ENCODE measurements around the gene ADIPOR2.

Gene ADIPOR2

DNA sequence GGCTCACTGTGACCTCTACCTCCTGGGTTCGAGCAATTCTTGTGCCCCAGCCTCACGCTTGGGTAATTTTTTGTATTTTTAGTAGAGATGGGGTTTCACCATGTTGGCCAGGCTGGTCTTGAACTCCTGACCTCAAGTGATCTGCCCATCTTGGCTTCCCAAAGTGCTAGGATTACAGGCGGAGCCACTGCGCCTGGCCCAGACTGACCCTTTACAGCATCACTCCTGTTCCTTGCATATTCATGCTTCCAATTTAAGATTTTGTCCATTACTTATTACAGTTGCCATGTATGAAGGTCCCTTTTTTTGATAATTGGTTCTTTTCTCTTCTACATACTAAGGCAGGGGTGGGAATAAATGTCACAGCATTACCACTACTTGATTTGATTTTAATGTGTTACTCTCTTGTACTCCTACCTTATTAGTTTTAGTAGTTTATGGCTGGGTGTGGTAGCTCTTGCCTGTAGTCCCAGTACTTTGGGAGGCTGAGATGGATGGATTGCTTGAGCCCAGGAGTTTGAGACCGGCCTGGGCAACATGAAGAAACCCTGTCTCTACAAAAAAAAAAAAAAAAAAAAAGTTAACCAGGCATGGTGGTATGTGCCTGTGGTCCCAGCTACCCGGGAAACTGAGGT, 46.9 kb downstream of the ADIPOR2 start:
- DNase-seq, result no peak

DNA sequence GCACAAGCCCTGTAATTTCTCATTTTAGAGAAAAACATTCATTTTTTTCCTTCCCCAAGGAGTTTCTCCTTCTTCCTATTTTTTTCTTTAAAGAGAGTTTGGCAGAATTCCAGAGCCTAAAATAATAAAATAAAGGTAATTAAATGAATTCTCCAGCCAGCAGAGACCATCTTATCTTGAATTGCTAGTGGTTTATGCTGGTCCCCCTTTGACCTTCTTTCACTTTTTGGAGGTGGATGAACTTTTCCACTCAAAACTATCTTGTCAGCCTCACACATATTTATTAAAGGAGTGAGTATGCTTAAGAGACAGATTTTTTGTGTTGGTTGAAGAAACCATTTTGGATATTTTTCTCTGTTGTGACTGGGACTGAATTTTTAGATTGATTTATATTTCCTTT, 47.6 kb downstream of the ADIPOR2 start:
- DNase-seq, result no peak

DNA sequence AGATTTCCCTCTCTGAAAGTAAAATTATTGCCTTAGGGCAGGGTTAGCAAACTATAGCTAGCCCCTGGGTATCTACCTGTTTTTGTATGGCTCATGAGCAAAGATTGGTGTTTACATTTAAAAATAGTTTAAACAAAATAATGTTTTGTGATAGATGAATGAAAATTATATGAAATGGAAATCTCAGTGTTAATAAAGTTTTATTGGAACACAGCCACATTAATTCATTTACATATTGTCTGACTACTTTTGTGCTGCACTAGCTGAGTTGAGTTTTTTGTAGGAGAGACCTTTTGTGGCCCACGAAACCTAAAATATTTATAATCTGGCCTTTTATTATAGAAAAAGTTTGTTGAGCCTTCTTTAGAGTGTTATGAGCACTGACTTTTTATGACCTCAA, 48.5 kb downstream of the ADIPOR2 start:
- DNase-seq, result no peak

DNA sequence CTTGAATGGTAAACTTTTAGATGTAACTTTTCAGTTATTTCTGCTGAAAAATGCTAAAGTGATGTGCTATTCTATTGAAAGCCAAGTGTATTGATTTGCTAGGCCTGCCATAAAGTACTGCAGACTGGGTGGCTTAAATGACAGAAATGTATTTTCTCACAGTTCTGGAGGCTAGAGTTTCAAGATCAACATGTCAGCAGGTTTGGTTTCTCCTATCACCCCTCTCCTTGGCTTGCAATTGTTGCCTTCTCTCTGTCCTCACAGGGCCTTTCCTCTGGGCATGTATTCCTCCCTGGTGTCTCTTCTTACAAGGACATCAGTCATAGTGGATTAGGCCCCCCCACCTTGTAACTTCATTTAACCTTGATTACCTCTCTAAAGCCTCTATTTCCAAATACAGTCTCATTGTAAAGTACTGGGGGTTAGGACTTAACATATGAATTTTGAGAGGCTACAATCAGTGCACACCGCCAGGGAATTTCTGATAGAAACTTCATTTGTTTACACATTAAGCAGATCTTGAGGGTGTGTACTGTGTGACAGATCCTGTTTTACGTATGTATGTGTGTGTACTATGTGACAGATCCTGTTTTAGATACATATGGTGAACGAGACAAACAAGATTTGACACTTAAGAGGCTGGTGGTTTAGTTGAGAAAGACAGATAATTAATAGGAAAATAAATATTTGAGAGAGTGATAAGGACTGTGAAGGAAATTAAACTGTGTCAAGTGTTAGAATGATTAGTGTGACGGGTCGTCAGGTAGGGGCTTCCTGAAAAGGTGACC, 49.5 kb downstream of the ADIPOR2 start:
- DNase-seq, result peak in 1 of 2 donors; percentile 18

DNA sequence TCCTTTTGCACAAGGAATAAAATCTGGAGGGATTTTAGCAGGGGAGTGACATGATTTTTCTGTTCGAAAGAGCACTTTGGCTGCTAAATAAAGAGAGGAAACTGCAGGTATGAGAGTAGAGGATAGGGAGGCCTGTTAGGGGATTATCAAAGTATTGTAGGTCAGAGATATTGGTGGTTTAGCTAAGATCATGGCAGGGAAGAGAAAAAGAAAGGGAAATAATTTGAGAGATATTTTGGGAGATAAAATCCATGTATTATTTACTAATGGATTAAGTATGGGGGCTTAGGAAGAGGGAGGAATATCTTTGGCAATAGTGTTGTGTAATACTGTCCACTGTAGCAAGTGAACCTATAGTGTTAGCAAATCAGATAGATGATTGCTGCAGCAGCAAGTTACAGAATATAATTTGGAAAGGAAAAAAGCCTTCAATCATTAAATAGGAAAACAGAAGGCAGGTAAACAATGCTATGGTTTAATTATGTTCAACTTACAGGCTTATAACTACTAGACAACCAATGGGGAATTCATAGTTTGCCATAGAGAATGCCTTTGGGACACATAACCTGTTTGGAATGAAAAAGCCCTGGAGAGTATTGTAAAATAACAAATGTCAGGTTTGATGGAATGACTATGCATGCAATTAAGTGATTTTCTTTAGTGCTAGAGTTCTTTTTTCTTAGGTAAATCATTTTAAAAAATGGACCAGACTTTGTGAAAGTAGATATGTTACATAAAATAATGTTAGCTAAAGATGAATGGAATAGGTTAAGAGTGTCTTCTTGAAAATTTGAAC, 50.5 kb downstream of the ADIPOR2 start:
- no peak for DNase-seq

DNA sequence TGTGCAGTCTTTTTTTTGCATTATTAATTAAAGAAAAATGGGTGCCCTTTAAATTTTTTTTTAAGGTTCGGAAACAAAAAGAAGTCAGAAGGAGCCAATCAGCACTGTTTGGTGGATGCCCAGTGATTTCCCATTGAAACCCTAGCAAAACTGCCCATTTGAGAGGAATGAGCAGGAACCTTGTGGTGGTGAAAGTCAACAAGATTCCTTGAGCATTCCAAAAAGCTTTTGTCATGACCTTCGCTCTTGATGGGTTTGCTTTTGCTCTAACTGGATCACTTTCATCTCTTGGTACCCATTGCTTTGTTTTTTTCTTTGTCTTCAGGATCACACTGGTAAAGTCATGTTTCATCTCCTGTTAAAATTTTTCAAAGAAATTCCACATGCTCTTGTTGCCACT, 54.1 kb downstream of the ADIPOR2 start:
- DNase-seq, result no peak

DNA sequence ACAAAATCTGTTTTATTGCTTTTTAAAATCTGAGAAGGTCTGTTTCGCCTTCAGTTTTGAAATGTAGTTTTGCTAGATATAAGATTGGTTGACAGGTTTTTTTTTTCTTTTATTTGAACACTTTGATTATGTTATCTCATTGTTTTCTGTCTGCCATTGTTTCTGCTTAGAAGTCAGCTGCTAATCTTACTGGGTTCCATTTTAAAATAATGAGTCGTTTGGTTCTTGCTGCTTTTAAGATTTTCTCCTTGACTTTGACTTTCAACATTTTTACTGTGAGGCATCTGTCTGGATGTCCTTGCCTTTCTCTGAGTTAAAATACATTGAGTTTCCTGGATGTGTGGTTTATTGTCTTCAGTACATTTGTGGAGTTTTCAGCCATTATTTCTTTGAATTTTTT, 56.7 kb downstream of the ADIPOR2 start:
- no peak for DNase-seq

DNA sequence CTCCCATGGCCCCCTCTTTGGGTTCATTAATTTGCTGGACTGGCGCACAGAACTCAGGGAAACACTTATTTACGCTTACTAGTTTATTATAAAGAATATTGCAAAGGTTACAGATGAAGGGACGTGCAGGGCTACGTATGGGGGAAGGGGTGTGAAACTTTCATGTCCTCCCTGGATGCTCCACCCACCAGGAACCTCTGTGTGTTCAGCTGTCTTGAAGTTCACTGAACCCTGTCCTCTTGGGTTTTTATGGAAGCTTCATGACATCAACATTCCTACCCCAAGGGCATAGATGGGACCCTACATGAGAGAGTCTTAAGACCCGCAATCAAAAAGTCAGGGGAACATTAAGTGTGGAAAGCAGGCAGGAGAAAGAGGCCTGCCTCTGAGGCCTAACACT, 58.1 kb downstream of the ADIPOR2 start:
- no peak for DNase-seq

DNA sequence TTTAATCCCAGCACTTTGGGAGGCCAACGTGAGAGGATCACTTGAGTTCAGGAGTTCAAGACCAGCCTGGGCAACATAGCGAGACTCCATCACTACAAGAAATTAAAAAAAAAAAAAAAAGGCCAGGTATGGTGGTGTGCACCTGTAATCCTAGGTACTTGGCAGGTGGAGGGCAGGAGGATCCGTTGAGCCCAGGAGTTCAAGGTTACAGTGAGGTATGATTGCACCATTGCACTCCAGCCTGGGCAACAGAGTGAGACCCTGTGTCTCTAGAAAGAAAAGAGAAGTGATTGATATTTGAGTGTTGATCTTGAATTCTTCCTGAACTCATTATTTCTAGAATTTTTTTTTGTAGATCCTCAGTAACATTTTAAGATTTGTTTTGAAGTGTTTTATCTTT, 59.4 kb downstream of the ADIPOR2 start:
- no peak for DNase-seq

DNA sequence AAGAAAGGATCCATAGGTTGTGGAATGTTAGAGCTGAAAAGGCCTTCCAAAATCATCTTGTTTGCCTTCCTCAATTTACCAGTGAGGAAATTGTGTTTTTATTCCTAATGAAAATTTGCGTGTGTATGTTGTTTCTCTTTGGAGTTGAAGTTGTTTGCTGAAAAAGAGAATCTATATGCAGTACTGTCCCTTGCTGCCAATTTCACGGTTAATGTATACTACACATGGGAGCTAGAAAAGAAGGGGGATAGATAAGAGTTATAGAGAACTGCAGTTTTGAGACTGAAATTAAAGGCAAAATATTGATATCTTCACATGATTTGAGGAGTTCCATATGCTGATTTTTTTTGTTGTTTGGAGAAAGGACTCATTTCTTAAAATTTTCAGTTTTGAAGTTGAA, 67.5 kb downstream of the ADIPOR2 start:
- DNase-seq, result no peak

DNA sequence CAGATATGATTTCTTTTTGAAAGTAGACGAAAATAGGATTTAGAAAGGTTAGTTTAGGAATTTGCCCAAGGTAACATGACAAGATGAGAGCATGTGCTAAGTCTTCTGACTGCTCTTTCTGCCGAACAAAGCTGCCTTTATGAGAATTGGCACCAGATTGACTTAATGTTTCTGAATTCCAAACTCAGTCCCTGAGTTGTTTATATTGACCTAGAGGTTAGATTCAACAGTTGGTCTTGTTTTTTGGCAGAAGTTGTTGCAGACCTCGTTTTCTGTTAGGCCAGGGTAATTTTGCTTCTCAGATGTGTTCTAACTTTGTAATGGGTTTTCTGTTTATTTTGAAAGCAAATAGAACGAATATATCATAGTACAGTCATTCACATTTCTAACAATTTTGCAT, 68.0 kb downstream of the ADIPOR2 start:
- no peak for DNase-seq

DNA sequence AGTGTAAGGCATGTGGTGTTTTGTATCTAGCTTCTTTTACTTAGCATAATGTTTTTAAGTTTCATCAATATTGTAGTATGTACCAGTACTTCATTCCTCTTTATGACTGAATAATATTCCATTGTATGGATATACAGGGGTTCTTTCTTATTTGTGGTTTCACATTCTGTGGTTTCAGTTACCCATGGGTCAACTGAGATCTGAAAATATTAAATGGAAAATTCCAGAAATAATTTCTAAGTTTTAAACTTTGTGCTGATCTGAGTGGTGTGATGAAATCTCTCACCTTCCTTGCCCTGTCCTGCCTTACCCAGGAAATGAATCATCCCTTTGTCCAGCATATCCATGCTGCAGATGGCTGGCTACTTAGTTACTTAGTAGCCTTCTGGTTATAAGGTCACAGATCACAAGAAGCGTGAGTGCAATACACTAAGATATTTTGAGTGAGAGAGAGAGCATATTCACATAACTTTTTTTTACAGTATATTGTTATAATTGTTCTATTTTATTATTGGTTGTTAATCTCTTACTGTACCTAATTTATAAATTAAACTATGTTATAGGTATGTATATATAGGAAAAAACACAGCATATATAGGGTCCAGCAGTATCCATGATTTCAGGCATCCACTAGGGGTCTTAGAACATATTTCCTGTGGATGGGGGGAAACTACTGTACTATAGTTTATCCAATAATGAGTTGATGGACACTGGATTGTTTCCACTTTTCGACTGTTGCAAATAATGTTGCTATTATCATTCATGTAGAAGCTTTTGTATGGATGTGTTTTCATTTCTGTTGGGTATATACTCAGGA, 69.9 kb downstream of the ADIPOR2 start:
- no peak for DNase-seq

DNA sequence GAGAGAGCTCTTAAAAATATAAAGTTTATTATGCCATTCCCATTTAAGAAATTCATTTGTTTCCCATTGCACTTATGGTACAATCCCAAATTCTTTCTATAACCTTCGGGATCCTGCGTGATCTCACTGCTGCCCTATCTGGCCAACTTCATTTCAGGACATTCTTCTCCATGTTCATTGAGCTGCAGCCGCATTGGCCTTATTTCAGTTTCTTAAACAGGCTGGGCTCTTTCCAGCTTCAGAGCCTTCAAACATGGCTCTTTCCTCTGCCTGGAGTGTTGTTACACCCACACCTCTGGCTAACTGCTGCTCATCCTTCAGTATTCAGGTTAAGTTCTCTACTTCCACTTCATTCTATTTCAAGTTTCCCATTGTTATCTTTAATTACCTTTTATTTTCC, 71.0 kb downstream of the ADIPOR2 start:
- no peak for DNase-seq

DNA sequence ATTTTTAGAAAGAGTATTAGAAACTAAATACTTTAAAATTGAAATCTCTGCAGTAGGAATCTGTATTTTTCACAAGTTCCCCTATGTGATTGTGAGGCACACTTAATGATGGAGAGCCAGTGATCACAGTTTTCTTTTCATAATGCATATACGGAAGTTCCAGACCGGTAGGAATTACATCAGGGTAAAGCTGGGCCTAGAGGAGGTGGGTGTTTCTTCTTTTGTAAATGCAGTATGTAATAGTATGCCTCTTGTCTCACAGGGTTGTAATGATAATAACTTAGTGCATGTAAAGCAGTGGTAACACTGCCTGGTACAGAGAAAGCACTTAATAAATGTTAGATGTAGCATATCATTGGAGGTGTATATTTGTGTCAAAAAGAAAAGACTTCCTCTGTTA, 72.3 kb downstream of the ADIPOR2 start:
- no peak for DNase-seq

DNA sequence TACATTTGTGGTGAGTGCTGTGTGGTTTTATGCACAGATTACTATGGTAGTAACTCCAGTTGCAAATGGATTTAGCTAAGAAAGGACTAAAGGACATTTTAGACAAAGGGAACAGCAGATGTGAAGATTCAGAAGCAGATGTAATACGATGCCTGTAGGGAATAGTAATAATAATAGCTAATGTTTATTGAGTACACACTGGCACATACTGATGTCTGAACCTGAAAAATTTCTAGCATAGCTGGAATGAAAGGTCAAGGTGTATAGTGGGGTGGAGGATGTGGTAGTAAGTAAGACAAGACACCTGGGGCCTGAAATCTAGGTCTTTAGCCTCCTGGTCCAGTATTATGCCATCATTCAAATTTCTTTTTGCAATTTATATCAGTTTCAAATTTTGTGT, 75.2 kb downstream of the ADIPOR2 start:
- DNase-seq, result no peak

DNA sequence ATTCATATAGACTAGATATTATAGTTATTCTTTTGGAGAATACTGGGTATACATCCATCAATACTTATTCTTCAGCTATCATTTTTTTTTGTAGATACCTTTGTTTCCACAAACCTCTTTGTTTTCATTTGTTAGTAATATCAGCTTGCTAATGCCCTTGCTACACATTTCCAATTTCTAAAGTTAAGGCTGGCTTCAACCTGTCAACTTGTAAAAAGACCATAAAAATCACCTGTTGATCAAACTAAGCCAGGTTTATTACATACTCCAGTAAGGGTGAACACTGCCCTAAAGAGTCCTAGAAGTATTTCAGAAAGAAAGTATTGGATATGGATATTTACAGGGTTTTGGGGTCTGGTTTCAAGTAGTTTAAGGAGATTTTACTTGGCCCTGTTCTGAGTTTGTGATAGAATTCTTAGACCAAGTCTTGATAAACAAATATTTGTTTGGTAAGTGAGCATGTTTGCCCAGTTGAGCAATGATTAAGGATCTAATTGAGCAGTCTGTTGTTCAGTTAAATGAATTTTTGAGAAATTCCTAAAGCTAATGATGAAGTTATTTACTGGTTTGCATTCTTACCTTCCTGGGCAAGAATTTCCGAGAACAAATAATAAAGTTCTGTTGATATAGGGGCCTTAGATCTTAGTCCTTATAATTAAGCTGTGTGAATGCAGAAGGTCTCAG, 76.7 kb downstream of the ADIPOR2 start:
- no peak for DNase-seq

DNA sequence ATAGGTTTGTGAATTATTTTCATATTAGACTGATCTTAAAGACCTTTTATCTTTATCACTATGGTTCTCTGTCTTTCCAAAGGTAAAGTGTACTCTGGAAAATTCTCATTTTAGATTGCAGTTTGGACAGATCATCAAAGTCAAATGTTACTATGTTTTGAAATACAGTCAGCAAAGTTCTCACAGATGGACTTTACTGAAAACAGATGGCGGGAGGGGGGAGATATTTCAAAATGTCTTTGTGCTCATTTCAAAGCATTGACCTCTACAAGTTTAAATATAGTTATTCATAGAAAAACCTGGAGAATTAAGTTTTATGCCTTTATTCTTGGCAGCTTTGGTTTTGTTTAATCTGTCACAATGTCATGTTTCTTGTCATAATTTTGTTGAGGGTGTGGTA, 77.7 kb downstream of the ADIPOR2 start:
- no peak for DNase-seq

DNA sequence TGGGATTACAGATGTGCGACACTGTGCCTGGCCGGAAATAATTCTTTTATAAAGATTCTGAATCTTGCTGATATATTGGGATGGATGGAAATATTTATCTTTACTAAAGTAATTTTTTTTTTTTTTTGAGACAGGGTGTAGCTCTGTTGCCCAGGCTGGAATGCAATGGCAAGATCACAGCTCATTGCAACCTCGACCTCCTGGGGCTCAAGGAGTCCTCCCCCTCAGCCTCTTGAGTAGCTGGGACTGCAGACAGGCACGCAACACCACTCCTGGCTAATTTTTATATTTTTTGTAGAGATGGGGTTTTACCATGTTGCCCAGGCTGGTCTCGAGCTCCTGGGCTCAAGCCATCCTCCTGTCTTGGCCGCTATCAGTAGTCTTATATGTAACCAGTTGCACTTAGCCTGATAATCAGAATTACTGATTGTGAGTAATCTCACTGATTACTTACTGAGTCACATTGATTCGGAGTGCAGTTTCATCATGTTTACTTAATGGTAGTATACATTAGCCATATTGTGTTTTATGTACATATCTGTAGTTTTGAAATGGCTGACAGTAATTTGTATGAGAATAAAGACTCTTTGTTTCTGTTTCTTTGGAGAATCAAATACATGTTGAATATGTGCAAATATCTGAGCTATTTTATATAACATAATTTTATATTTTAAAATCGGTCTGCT, 79.1 kb downstream of the ADIPOR2 start:
- no peak for DNase-seq

DNA sequence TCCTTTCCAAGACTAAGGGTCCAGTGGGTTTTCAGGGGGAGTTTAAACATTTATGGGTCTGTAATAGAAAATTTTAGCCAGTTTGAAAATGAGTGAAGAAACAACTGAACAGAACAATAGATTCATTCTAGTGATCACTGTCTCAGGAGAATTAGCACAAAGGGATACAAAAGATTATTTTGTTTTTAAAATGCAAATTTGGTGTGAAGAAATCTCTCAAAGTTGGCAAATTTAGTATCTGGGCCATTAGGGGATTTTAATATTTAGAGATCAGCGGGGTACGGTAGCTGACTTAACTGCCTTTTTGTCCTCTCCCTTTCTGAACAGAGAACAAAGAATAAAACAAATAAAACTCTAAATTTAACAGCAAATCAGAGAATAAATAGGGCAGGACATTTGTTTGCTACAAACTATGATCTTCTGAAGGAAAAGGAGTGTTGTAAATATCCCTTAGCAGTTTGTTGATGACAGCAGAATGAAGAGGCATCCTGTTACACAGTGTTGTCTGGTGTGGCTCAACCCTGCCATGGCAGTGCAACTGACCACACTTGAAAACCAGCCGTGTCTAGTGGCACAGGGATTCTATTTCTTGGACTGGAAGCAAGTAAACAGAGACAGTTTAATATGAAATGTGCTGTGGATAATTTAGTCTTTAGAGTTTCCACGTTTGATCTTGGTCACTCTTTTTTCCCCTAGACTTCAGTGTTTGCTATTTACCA, 83.2 kb downstream of the ADIPOR2 start:
- no peak for DNase-seq

DNA sequence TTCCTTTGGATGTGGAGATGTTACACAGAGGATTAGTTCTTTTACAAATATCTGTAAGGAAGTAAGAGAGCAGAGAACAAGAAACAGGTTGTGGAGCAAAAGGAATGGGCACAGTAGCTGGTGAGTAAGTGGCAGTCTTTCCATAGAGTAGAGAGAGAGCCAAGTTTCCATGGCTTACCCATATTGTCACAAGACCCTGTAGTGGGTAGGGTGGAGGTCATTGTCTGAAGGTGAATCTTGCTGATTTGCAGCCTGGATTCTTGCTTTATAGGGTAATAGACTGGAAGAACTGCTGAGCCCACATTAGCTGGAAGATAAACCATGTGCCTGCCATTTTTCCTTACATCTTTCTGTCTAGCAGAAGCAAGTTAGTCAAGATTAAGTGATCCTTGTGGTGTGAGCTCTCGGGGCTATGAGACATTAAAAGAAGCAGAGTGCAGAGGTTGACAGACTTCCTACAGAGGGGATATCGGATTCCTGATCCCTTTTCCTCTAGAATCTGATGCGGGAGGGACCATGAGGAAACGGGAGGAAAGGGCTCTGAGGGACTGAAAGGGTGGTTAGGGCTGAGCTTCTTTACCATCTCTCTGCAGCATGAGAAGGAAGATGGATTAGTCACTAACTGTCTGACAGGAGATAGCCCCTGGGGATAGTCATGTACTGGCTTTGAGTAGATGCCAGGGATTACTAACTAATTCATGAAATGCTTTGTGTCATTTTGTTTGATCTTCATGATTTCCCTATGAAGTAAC, 85.5 kb downstream of the ADIPOR2 start:
- DNase-seq, result no peak

All from CD4-positive, alpha-beta T cell treated with Interleukin-4 for 1 hour (primary cell).